B cell (primary cell): ENCODE measurements around the gene GPX7. TPM values are rescaled to one million over a fixed set of nuclear protein-coding genes. Genes with fewer than 3 reads are reported as not detected.

Source experiments
- ATAC-seq: fragments of 200-7000 bp; cut with Tn5 transposase; one replicate; pipeline ENCODE4 v1.10.0; 2021; ENCODE audit warnings: low read depth, mild to moderate bottlenecking, moderate number of reproducible peaks, moderate library complexity
- CTCF ChIA-PET: fragments of 350-600 bp; sonication (Branson Sonifier 250); formaldehyde crosslinking; loops from one replicate; lab custom pipeline; 2021; ENCODE audit warnings: antibody characterized with exemption, inconsistent platforms; lab: Charles Lee
- POLR2A ChIA-PET: fragments of 350-600 bp; sonication (Branson Sonifier 250); formaldehyde crosslinking; loops from one replicate; lab custom pipeline; 2021; ENCODE audit warnings: antibody characterized with exemption; lab: Charles Lee
- DNase-seq: peaks from one replicate; pipeline ENCODE4 v3.0.0; 2013
- H2AFZ ChIP-seq: 2 replicates; pipeline ENCODE4 v1.6.1; 2012; ENCODE audit warnings: mild to moderate bottlenecking, low read depth, low read length; ENCODE audit not compliant: insufficient read depth, poor library complexity, severe bottlenecking
- H3K27ac ChIP-seq, 2 donors: 1 replicate in 1 of 2; 2 replicates in 1 of 2; pipeline ENCODE4 v1.5.1; 2012 to 2013; ENCODE audit warnings: low read length in 2 of 2, mild to moderate bottlenecking in 2 of 2, moderate library complexity in 1 of 2
- H3K27me3 ChIP-seq, 4 experiments: fragments of 200-600 bp in 1 of 4; sonication (generic) in 1 of 4; replicated peaks in 1 of 4; 1 replicate in 2 of 4; 2 replicates in 2 of 4; pipeline versions ENCODE4 v1.6.1 to v1.7.0; 2013 to 2016; ENCODE audit warnings: low read length in 3 of 4, mild to moderate bottlenecking in 2 of 4, mixed read lengths in 1 of 4, moderate library complexity in 1 of 4; ENCODE audit not compliant: insufficient read depth in 4 of 4, control insufficient read depth in 3 of 4; ENCODE audit errors: control extremely low read depth in 1 of 4
- H3K36me3 ChIP-seq, 2 experiments: replicated peaks in 1 of 2; 1 replicate in 1 of 2; 2 replicates in 1 of 2; pipeline versions ENCODE4 v1.6.1 to v1.7.1; 2013; ENCODE audit warnings: low read length in 1 of 2; ENCODE audit not compliant: insufficient read depth in 2 of 2, control insufficient read depth in 1 of 2; ENCODE audit errors: control extremely low read depth in 1 of 2, extremely low read depth in 1 of 2
- H3K4me1 ChIP-seq, 2 donors: fragments of 200-600 bp in 1 of 2; sonication (generic) in 1 of 2; 1 replicate in 1 of 2; 2 replicates in 1 of 2; pipeline versions ENCODE4 v1.5.1 to v1.6.1; 2013 to 2017; ENCODE audit warnings: low read length in 2 of 2; ENCODE audit not compliant: control insufficient read depth in 2 of 2, insufficient read depth in 2 of 2
- H3K4me2 ChIP-seq: replicated peaks from 2 replicates; pipeline ENCODE3; 2012; ENCODE audit warnings: mild to moderate bottlenecking, low read depth, low read length; ENCODE audit not compliant: poor library complexity, severe bottlenecking
- H3K4me3 ChIP-seq, 5 experiments: fragments of 200-600 bp in 1 of 5; sonication (generic) in 1 of 5; 1 replicate in 3 of 5; 2 replicates in 2 of 5; pipeline versions ENCODE4 v1.5.1 to v1.7.0; 2011 to 2016; ENCODE audit warnings: low read length in 4 of 5, mild to moderate bottlenecking in 4 of 5, low read depth in 2 of 5, control low read depth in 1 of 5, moderate library complexity in 1 of 5; ENCODE audit not compliant: insufficient read depth in 1 of 5; ENCODE audit errors: control extremely low read depth in 1 of 5, extremely low read depth in 1 of 5
- H3K79me2 ChIP-seq: fragments of 200-600 bp; sonication (generic); one replicate; pipeline ENCODE4 v1.6.0; 2016; ENCODE audit warnings: low read length; ENCODE audit not compliant: control insufficient read depth, insufficient read depth
- H3K9ac ChIP-seq: fragments of 200-600 bp; sonication (generic); 2 replicates; pipeline ENCODE4 v1.6.1; 2017; ENCODE audit warnings: mild to moderate bottlenecking, low read length, moderate library complexity
- H3K9me3 ChIP-seq, 3 donors: one replicate each; pipeline versions ENCODE4 v1.6.1 to v1.7.1; 2013; ENCODE audit warnings: low read length in 2 of 3; ENCODE audit not compliant: control insufficient read depth in 2 of 3, insufficient read depth in 1 of 3; ENCODE audit errors: control extremely low read depth in 1 of 3
- H4K20me1 ChIP-seq: 2 replicates; pipeline ENCODE4 v1.6.0; 2012; ENCODE audit warnings: mild to moderate bottlenecking, low read length; ENCODE audit not compliant: insufficient read depth, control insufficient read depth, poor library complexity, severe bottlenecking
- H3K27ac Mint-ChIP-seq: one replicate; pipeline ENCODE4 v1.8.0; 2021; ENCODE audit warnings: mixed read lengths
- H3K27me3 Mint-ChIP-seq: one replicate; pipeline ENCODE4 v1.8.0; 2021; ENCODE audit warnings: mixed read lengths
- H3K4me1 Mint-ChIP-seq: one replicate; pipeline ENCODE4 v1.8.0; 2021; ENCODE audit warnings: mixed read lengths
- H3K4me3 Mint-ChIP-seq: one replicate; pipeline ENCODE4 v1.8.0; 2021; ENCODE audit warnings: mixed read lengths
- H3K9me3 Mint-ChIP-seq: one replicate; pipeline ENCODE4 v1.8.0; 2022; ENCODE audit warnings: mixed read lengths; ENCODE audit not compliant: insufficient read depth
- CTCF ChIP-seq: fragments of 200-600 bp; IDR thresholded peaks from one replicate; pipeline ENCODE4 v1.8.0; 2022; ENCODE audit warnings: antibody characterized with exemption, mild to moderate bottlenecking
- EZH2 ChIP-seq: IDR thresholded peaks from 2 replicates; pipeline ENCODE4 v1.6.1; 2012; ENCODE audit warnings: borderline replicate concordance, low read depth, mild to moderate bottlenecking, moderate library complexity, low read length; ENCODE audit not compliant: insufficient read depth, poor library complexity, severe bottlenecking
- WGBS: methylation state at CpG from one replicate; pipeline ENCODE4 v1.1.5; 2013; ENCODE audit warnings: missing lambda C conversion rate; ENCODE audit not compliant: insufficient coverage; 5-methylcytosine and 5-hydroxymethylcytosine counted together
- intact Hi-C: fragments of 100-400 bp; cut with micrococcal nuclease; formaldehyde crosslinking; loops from one replicate; pipeline ENCODE4 v1.10.0; 2022
- polyA plus RNA-seq: library from polyadenylated mRNA; depleted of rRNA; stranded (reverse); fragments of >200 nt; gene quantifications from 2 replicates; pipeline ENCODE4 v1.2.3, GENCODE V29; 2012
- total RNA-seq, 2 donors: library from RNA; stranded (reverse); fragments of 120-200 nt in 1 of 2; gene quantifications; 1 replicate in 1 of 2; 2 replicates in 1 of 2; pipeline versions ENCODE4 v1.2.3 to v1.2.4, GENCODE V29; 2013 to 2022

The GPX7 gene
- total and polyA plus RNA-seq, 2 donors (not counting 1 experiment from before 2014, with no cell fraction given), result 21.4 to 27.6 TPM

- Histone ChIP-seq H3K4me1 (peaks cover 21 to 24% of the 10 kb centered on the region in 2 donors), H3K4me2 (no peak overlapping the region), H3K9me3 (no peaks in the 10 kb centered on the region), H3K4me3 (no peak overlapping the region), H3K79me2 (peaks cover 35% of the 10 kb centered on the region), H3K27me3 (no peaks in the 10 kb centered on the region), H3K36me3 (no peaks in the 10 kb centered on the region), H3K9ac (no peak overlapping the region), H4K20me1 (no peaks in the 10 kb centered on the region), H2AFZ (no peak overlapping the region), H3K27ac (no peak overlapping the region)
- no peaks in the 10 kb centered on the region for H3K9me3 Mint-ChIP-seq
- ChIA-PET POLR2A (interaction anchor here (0.7 kb wide), 1 partner anchor 35 kb away, joined by 8 read pairs; the partner anchor contains the start of gene SHISAL2A), CTCF (no interaction called here)
- WGBS, result 91% methylated on average over 2 of the region's 2 CpGs
- ATAC-seq (no peak), DNase-seq (no peak)
- H3K4me3 Mint-ChIP-seq, result no peak overlapping the region
- TF ChIP-seq EZH2, result no peak
- TF ChIP-seq CTCF, result no peak
- H3K4me1 Mint-ChIP-seq, result peaks cover 31% of the 10 kb centered on the region
- no peaks in the 10 kb centered on the region for H3K27me3 Mint-ChIP-seq
- intact Hi-C loops, result no loop called here
- no peak overlapping the region for H3K27ac Mint-ChIP-seq
Measured at GRCh38 chr1:52597912-52598311, 4.3 kb upstream of the GPX7 start.

GRCh38 chr1:52598729-52599128 is 3.4 kb upstream of the GPX7 start:
- Histone ChIP-seq H2AFZ (no peak overlapping the region), H3K4me2 (no peak overlapping the region), H3K9me3 (no peaks in the 10 kb centered on the region), H4K20me1 (no peaks in the 10 kb centered on the region), H3K79me2 (peaks cover 41% of the 10 kb centered on the region), H3K4me3 (no peak overlapping the region), H3K9ac (no peak overlapping the region), H3K27me3 (no peaks in the 10 kb centered on the region), H3K27ac (no peak overlapping the region), H3K36me3 (no peaks in the 10 kb centered on the region), H3K4me1 (peaks cover 21 to 28% of the 10 kb centered on the region in 2 donors)
- TF ChIP-seq CTCF (no peak), EZH2 (no peak)
- Mint-ChIP-seq H3K4me3 (no peak overlapping the region), H3K9me3 (no peaks in the 10 kb centered on the region), H3K27me3 (no peaks in the 10 kb centered on the region), H3K4me1 (peaks cover 32% of the 10 kb centered on the region), H3K27ac (no peak overlapping the region)
- DNase-seq (no peak), ATAC-seq (no peak)
- ChIA-PET CTCF (no interaction called here), POLR2A (interaction anchor here (0.7 kb wide), 1 partner anchor 34 kb away, joined by 8 read pairs; the partner anchor contains the start of gene SHISAL2A)
- 84% methylated on average over 3 of the region's 7 CpGs for WGBS
- intact Hi-C loops, result no loop called here
